NCI-H226 (cell line): Measurements from ENCODE around the gene LMLN.
"Not testable (repeated sequence)": the region's sequence is repeated elsewhere in the genome, so short reads cannot be mapped to it uniquely, and the experiment has no call there.

ENCODE experiments used
- DNase-seq: peaks from one replicate; pipeline ENCODE4 v3.0.0-alpha.2; 2015

The LMLN gene

GRCh38 chr3:197956626-197956988 is 3.4 kb upstream of the LMLN start:
- no peak for DNase-seq

- DNase-seq = no peak
These were observed 2.3 kb upstream of the LMLN start for GRCh38 chr3:197957790-197958133.

- no peak for DNase-seq
These were observed 1.7 kb upstream of the LMLN start for GRCh38 chr3:197958346-197958745.

- not testable (repeated sequence) for DNase-seq
These were observed 1.2 kb upstream of the LMLN start for GRCh38 chr3:197958848-197959247.

- no peak for DNase-seq
These were observed 522 bp upstream of the LMLN start for GRCh38 chr3:197959500-197959890.

GRCh38 chr3:197960694-197961581 is 921 bp downstream of the LMLN start:
- no peak for DNase-seq

- no peak for DNase-seq
These were observed 1.5 kb downstream of the LMLN start for GRCh38 chr3:197961582-197961945.

- no peak for DNase-seq
These were observed 3.1 kb downstream of the LMLN start for GRCh38 chr3:197963019-197963637.

- not testable (repeated sequence) for DNase-seq
These were observed 7.4 kb downstream of the LMLN start for GRCh38 chr3:197967337-197967989.

GRCh38 chr3:197970588-197970987 is 10.6 kb downstream of the LMLN start:
- DNase-seq = no peak

GRCh38 chr3:197974016-197974415 is 14.0 kb downstream of the LMLN start:
- DNase-seq = no peak

- DNase-seq = no peak
These were observed 15.3 kb downstream of the LMLN start for GRCh38 chr3:197975311-197975710.

GRCh38 chr3:197983076-197983475 is 23.1 kb downstream of the LMLN start:
- DNase-seq = no peak

GRCh38 chr3:197989651-197990050 is 29.6 kb downstream of the LMLN start:
- no peak for DNase-seq

GRCh38 chr3:197994736-197995135 is 34.7 kb downstream of the LMLN start:
- DNase-seq = no peak

- no peak for DNase-seq
These were observed 36.8 kb downstream of the LMLN start for GRCh38 chr3:197996855-197997254.

GRCh38 chr3:197997936-197998335 is 37.9 kb downstream of the LMLN start:
- DNase-seq = no peak

- DNase-seq = no peak
These were observed 57.1 kb downstream of the LMLN start for GRCh38 chr3:198017090-198017489.

GRCh38 chr3:198018416-198018815 is 58.4 kb downstream of the LMLN start:
- no peak for DNase-seq

- DNase-seq = no peak
These were observed 59.1 kb downstream of the LMLN start for GRCh38 chr3:198019115-198019514.

- DNase-seq = no peak
These were observed 61.3 kb downstream of the LMLN start for GRCh38 chr3:198021320-198021719.

- DNase-seq = no peak
These were observed 62.6 kb downstream of the LMLN start for GRCh38 chr3:198022604-198023003.

GRCh38 chr3:198025644-198026043 is 65.6 kb downstream of the LMLN start:
- no peak for DNase-seq

GRCh38 chr3:198026620-198027019 is 66.6 kb downstream of the LMLN start:
- DNase-seq = no peak
